Measurements from ENCODE around the gene ZNF598.
"Not testable (repeated sequence)": the region's sequence is repeated elsewhere in the genome, so short reads cannot be mapped to it uniquely, and the experiment has no call there.

DNA sequence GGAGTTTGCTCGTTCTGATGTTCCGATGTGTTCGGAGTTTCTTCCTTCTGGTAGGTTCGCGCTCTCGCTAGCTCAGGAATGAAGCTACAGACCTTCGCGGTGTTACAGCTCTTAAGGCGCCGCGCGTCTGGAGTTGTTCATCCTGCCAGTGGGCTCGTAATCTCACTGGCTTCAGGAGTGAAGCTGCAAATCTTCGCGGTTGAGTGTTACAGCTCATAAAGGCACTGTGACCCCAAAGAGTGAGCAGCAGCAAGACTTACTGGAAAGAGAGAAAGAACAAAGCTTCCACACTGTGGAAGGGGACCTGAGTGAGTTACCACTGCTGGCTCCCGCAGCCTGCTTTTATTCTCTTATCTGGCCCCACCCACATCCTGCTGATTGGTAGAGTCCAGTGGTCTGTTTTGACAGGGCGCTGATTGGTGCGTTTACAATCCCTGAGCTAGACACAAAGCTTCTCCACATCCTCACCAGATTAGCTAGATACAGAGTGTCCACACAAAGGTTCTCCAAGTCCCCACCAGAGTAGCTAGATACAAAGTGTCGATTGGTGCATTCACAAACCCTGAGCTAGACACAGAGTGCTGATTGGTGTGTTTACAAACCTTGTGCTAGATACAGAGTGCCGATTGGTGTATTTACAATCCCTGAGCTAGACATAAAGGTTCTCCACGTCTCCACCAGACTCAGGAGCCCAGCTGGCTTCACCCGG lies 52.0 kb downstream of the ZNF598 start:
- TF ChIP-seq, protein P1, sequence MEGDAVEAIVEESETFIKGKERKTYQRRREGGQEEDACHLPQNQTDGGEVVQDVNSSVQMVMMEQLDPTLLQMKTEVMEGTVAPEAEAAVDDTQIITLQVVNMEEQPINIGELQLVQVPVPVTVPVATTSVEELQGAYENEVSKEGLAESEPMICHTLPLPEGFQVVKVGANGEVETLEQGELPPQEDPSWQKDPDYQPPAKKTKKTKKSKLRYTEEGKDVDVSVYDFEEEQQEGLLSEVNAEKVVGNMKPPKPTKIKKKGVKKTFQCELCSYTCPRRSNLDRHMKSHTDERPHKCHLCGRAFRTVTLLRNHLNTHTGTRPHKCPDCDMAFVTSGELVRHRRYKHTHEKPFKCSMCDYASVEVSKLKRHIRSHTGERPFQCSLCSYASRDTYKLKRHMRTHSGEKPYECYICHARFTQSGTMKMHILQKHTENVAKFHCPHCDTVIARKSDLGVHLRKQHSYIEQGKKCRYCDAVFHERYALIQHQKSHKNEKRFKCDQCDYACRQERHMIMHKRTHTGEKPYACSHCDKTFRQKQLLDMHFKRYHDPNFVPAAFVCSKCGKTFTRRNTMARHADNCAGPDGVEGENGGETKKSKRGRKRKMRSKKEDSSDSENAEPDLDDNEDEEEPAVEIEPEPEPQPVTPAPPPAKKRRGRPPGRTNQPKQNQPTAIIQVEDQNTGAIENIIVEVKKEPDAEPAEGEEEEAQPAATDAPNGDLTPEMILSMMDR (IDR thresholded peaks at IDR 0.05 in 2 of 3, conservative IDR thresholded peaks at IDR 0.05 in 1 of 3; ENCODE audit: control insufficient read depth in 2 of 3, extremely low read depth in 1 of 3, insufficient read depth in 1 of 3, low read depth in 3 of 3, low read length in 3 of 3) = not testable (repeated sequence)
- TF ChIP-seq JUND (IDR thresholded peaks at IDR 0.05; ENCODE audit: low read depth, low read length); NR2C1 (IDR thresholded peaks at IDR 0.05): not testable (repeated sequence)
